Neutrophil (primary cell): ENCODE results near the gene FAM174B.

Experiments used
- H3K27ac ChIP-seq: fragments of 200-600 bp; sonication (generic); 2 replicates; pipeline ENCODE4 v1.5.1; 2016; ENCODE audit warnings: mild to moderate bottlenecking, moderate library complexity
- H3K27me3 ChIP-seq: fragments of 200-600 bp; sonication (generic); 2 replicates; pipeline ENCODE4 v1.6.0; 2016; ENCODE audit warnings: mild to moderate bottlenecking
- H3K36me3 ChIP-seq: fragments of 200-600 bp; sonication (generic); 2 replicates; pipeline ENCODE4 v1.5.1; 2017
- H3K4me1 ChIP-seq, 2 experiments: fragments of 200-600 bp in 1 of 2; sonication (generic) in 1 of 2; 1 replicate in 1 of 2; 2 replicates in 1 of 2; pipeline versions ENCODE4 v1.5.1 to v1.6.1; 2013 to 2016; ENCODE audit warnings: low read depth in 1 of 2, low read length in 1 of 2, mild to moderate bottlenecking in 1 of 2, moderate library complexity in 1 of 2; ENCODE audit not compliant: control insufficient read depth in 1 of 2, insufficient read depth in 1 of 2
- H3K4me3 ChIP-seq, 2 experiments: fragments of 200-600 bp in 1 of 2; sonication (generic) in 1 of 2; 1 replicate in 1 of 2; 2 replicates in 1 of 2; pipeline ENCODE4 v1.5.1; 2013 to 2016; ENCODE audit warnings: low read depth in 1 of 2, low read length in 1 of 2, mild to moderate bottlenecking in 1 of 2, moderate library complexity in 1 of 2
- H3K9me3 ChIP-seq: fragments of 200-600 bp; sonication (generic); 2 replicates; pipeline ENCODE4 v1.5.1; 2016
- TF ChIP-seq, protein P1 (sequence below): fragments of 200-600 bp; sonication (generic); IDR thresholded peaks from 2 replicates; pipeline ENCODE4 v1.5.1; 2016; ENCODE audit warnings: antibody characterized with exemption

FAM174B gene

GRCh38 chr15:92579486-92579885 lies 76.1 kb downstream of the FAM174B start:
- TF ChIP-seq, protein P1, sequence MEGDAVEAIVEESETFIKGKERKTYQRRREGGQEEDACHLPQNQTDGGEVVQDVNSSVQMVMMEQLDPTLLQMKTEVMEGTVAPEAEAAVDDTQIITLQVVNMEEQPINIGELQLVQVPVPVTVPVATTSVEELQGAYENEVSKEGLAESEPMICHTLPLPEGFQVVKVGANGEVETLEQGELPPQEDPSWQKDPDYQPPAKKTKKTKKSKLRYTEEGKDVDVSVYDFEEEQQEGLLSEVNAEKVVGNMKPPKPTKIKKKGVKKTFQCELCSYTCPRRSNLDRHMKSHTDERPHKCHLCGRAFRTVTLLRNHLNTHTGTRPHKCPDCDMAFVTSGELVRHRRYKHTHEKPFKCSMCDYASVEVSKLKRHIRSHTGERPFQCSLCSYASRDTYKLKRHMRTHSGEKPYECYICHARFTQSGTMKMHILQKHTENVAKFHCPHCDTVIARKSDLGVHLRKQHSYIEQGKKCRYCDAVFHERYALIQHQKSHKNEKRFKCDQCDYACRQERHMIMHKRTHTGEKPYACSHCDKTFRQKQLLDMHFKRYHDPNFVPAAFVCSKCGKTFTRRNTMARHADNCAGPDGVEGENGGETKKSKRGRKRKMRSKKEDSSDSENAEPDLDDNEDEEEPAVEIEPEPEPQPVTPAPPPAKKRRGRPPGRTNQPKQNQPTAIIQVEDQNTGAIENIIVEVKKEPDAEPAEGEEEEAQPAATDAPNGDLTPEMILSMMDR = no peak

GRCh38 chr15:92578096-92578835 lies 77.3 kb downstream of the FAM174B start:
- TF ChIP-seq, protein P1 = no peak
- no peaks in the 10 kb centered on the region for H3K9me3 ChIP-seq
- H3K4me1 ChIP-seq = no peaks in the 10 kb centered on the region
- H3K27me3 ChIP-seq = no peaks in the 10 kb centered on the region
- H3K27ac ChIP-seq = no peak overlapping the region
- no peaks in the 10 kb centered on the region for H3K36me3 ChIP-seq
- no peak overlapping the region for H3K4me3 ChIP-seq

More at GRCh38 chr15:92579486-92579885, 76.1 kb downstream of the FAM174B start:
- Histone ChIP-seq H3K27me3 (no peaks in the 10 kb centered on the region), H3K4me3 (no peak overlapping the region), H3K36me3 (no peaks in the 10 kb centered on the region), H3K9me3 (no peaks in the 10 kb centered on the region), H3K4me1 (no peaks in the 10 kb centered on the region), H3K27ac (no peak overlapping the region)

DNA sequence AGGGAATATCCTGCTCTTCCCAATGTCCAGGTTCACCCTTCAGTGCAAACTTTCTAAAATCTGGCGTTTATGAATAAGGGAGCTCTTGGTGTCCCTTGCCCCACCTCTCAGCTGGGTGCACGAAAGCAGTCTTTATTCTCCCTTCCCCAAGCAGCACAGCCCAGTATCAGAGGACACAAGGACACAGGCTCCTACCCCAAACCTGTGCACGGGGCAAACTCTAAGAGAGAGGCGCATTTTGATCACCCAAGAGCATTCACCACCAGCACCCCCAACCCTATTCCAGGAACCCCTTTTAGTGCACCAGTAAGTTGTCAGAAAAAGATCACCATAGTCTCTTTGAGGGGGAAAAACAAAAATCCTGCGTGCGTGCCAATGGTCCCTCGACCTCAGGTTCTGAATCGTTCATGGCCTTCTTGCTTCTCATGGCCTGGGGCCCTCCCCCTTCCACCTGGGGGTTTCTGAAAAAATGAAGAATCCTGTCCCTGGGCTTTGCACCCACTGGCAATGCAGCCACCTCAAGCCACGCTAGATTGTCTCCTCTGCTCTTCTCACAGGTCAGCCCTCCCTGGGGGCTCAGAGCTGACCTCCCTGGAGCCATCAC lies 78.9 kb downstream of the FAM174B start:
- H3K27me3 ChIP-seq = no peaks in the 10 kb centered on the region
- no peaks in the 10 kb centered on the region for H3K9me3 ChIP-seq
- TF ChIP-seq, protein P1 = no peak
- no peaks in the 10 kb centered on the region for H3K4me1 ChIP-seq
- no peak overlapping the region for H3K27ac ChIP-seq
- H3K4me3 ChIP-seq = no peak overlapping the region
- no peaks in the 10 kb centered on the region for H3K36me3 ChIP-seq

DNA sequence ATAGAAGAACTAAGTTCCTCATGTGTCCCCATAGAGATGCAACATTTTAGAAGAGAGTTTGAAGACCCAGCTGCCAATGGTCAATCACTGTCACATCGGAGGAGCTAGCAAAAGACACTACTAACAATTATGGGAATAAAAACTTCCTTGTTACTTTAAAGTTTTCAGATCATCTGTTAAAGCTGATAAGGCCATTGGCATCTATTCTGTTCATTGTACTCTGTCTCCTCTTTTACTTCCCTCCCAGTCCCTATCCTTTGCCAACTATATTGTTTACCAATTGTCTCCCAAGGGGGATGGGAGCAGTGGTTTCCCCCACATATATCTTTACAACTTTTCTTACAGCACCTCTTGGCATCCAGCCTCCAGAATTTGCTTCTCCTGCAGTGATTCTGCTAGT lies 81.0 kb downstream of the FAM174B start:
- no peak overlapping the region for H3K4me3 ChIP-seq

DNA sequence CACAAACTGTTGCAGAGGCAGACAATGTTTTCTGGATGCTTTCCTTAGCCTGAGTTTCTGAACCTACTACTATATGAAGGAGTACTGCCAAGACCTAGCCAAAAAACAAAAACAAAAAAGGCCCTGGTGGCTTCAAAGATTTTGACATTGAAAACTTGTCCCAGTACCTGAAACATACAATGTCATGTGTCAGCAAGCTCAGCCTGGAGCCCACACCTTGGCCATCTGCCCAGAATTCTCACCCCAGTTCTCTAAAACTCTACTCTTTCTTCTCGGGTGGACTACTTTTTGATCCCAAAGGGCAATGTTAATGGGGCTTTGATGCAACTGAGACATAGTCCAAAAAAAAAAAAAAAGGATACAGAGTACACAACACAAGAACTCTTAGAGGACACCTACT lies 81.4 kb downstream of the FAM174B start:
- Histone ChIP-seq H3K36me3 (no peaks in the 10 kb centered on the region), H3K4me3 (no peak overlapping the region), H3K27me3 (no peaks in the 10 kb centered on the region), H3K4me1 (no peaks in the 10 kb centered on the region), H3K27ac (no peak overlapping the region), H3K9me3 (no peaks in the 10 kb centered on the region)
- TF ChIP-seq, protein P1 = no peak

More for the DNA sequence above, 81.0 kb downstream of the FAM174B start:
- no peaks in the 10 kb centered on the region for H3K9me3 ChIP-seq
- H3K36me3 ChIP-seq = no peaks in the 10 kb centered on the region
- TF ChIP-seq, protein P1 = no peak
- no peaks in the 10 kb centered on the region for H3K27me3 ChIP-seq
- no peak overlapping the region for H3K27ac ChIP-seq
- no peaks in the 10 kb centered on the region for H3K4me1 ChIP-seq
